Brain microvascular endothelial cell (primary cell): ENCODE data around the gene ATP5F1C.
A peak's percentile ranks its signal among the peaks of the same experiment; 100 is the strongest.

Experiments
- DNase-seq: peaks from one replicate; pipeline ENCODE4 v3.0.0-alpha.2; 2020
- H3K27ac ChIP-seq: fragments of 250-450 bp; sonication (Bioruptor Pico); 2 replicates; pipeline ENCODE4 v1.5.1; 2020; ENCODE audit warnings: mild to moderate bottlenecking, moderate library complexity
- H3K27me3 ChIP-seq: fragments of 250-450 bp; sonication (Bioruptor Pico); replicated peaks from 2 replicates; pipeline ENCODE4 v1.5.1; 2020; ENCODE audit warnings: mild to moderate bottlenecking
- H3K36me3 ChIP-seq: fragments of 250-450 bp; sonication (Bioruptor Pico); replicated peaks from 2 replicates; pipeline ENCODE4 v1.5.1; 2020; ENCODE audit warnings: mild to moderate bottlenecking
- H3K4me3 ChIP-seq: 2 replicates; pipeline ENCODE4 v1.5.1; 2011; ENCODE audit warnings: low read depth, mild to moderate bottlenecking, control low read depth, low read length, moderate library complexity
- CTCF ChIP-seq: IDR thresholded peaks from 2 replicates; pipeline ENCODE4 v1.5.1; 2011; ENCODE audit warnings: low read depth, mild to moderate bottlenecking, moderate library complexity, low read length, control low read depth, inconsistent platforms; ENCODE audit errors: missing control alignments
- in situ Hi-C: cut with HindIII; loops from 2 replicates; pipeline ENCODE4 v1.10.0; 2017; ENCODE audit warnings: low sequenced_read_pairs, low pct_ligation_motif_present

The ATP5F1C gene

GRCh38 chr10:7813481-7813880 lies 25.5 kb downstream of the ATP5F1C start:
- TF ChIP-seq CTCF = peak; percentile 4
- no peak overlapping the region for H3K27ac ChIP-seq
- H3K27me3 ChIP-seq = no peaks in the 10 kb centered on the region
- no peak overlapping the region for H3K4me3 ChIP-seq
- no peak for DNase-seq
- in situ Hi-C loops = no loop called here
- no peaks in the 10 kb centered on the region for H3K36me3 ChIP-seq

GRCh38 chr10:7817576-7817975 lies 29.6 kb downstream of the ATP5F1C start:
- H3K36me3 ChIP-seq = no peaks in the 10 kb centered on the region
- in situ Hi-C loops = no loop called here
- DNase-seq = no peak
- TF ChIP-seq CTCF = no peak
- H3K27me3 ChIP-seq = no peaks in the 10 kb centered on the region
- no peak overlapping the region for H3K27ac ChIP-seq
- peak overlapping the region; percentile 95 for H3K4me3 ChIP-seq

- TF ChIP-seq CTCF = no peak
- no peaks in the 10 kb centered on the region for H3K27me3 ChIP-seq
- peak overlapping the region; percentile 45 for H3K27ac ChIP-seq
- DNase-seq = no peak
- H3K36me3 ChIP-seq = no peaks in the 10 kb centered on the region
- peak overlapping the region; percentile 95 for H3K4me3 ChIP-seq
- in situ Hi-C loops = no loop called here
Measured at GRCh38 chr10:7817984-7818294, 30.0 kb downstream of the ATP5F1C start.

GRCh38 chr10:7818295-7819120 lies 30.5 kb downstream of the ATP5F1C start, which contains the start of gene TAF3:
TAF3 (plus strand) TSS chr10:7818505; CDS start chr10:7818710, 205 bp downstream.
- H3K27me3 ChIP-seq = no peaks in the 10 kb centered on the region
- in situ Hi-C loops = no loop called here
- DNase-seq = peak; percentile 77
- H3K36me3 ChIP-seq = no peaks in the 10 kb centered on the region
- H3K27ac ChIP-seq = peak within 1 kb of the TSS; percentile 45
- peak within 1 kb of the TSS; percentile 95 for H3K4me3 ChIP-seq
- TF ChIP-seq CTCF = no peak

GRCh38 chr10:7819121-7819460 lies 31.1 kb downstream of the ATP5F1C start:
- Histone ChIP-seq H3K36me3 (no peaks in the 10 kb centered on the region), H3K27ac (no peak overlapping the region), H3K27me3 (no peaks in the 10 kb centered on the region), H3K4me3 (peak overlapping the region; percentile 95)
- in situ Hi-C loops = no loop called here
- peak; percentile 66 for TF ChIP-seq CTCF
- DNase-seq = peak; percentile 49

- TF ChIP-seq CTCF = no peak
- in situ Hi-C loops = no loop called here
- Histone ChIP-seq H3K27ac (no peak overlapping the region), H3K4me3 (no peak overlapping the region), H3K27me3 (no peaks in the 10 kb centered on the region), H3K36me3 (no peaks in the 10 kb centered on the region)
- no peak for DNase-seq
Measured at GRCh38 chr10:7824251-7824650, 36.3 kb downstream of the ATP5F1C start.
